HFFc6 (cell line): ENCODE results near the gene ACSS1. TPM values are rescaled to one million over a fixed set of nuclear protein-coding genes. Genes with fewer than 3 reads are reported as not detected.

ENCODE experiments used
- DNase-seq: peaks from one replicate; pipeline ENCODE4 v3.0.0-alpha.2; 2018
- H3K27ac Mint-ChIP-seq: 2 replicates; pipeline ENCODE4 v1.8.0; 2020; ENCODE audit warnings: mild to moderate bottlenecking, mixed read lengths
- H3K27me3 Mint-ChIP-seq: 2 replicates; pipeline ENCODE4 v1.8.0; 2021; ENCODE audit warnings: mild to moderate bottlenecking, moderate library complexity, mixed read lengths; ENCODE audit not compliant: insufficient read depth
- H3K36me3 Mint-ChIP-seq: 2 replicates; pipeline ENCODE4 v1.8.0; 2021; ENCODE audit warnings: low read depth, mixed read lengths
- H3K4me1 Mint-ChIP-seq: 2 replicates; pipeline ENCODE4 v1.8.0; 2020; ENCODE audit warnings: low read depth, mixed read lengths
- H3K4me3 Mint-ChIP-seq: 2 replicates; pipeline ENCODE4 v1.8.0; 2020; ENCODE audit warnings: mild to moderate bottlenecking, moderate library complexity, mixed read lengths
- H3K9me3 Mint-ChIP-seq: 2 replicates; pipeline ENCODE4 v1.8.0; 2020; ENCODE audit warnings: mild to moderate bottlenecking, mixed read lengths
- total RNA-seq, 6 experiments: library from RNA; stranded (reverse); fragmentation: NEBNext Ultra II Directional; extraction: Animal tissue kit (Norgen Biotek cat#: 25700); gene quantifications; 2 replicates in 1 of 6; 3 replicates in 5 of 6; pipeline ENCODE4 v1.2.3, GENCODE V29; 2021
- TF ChIP-seq, protein P1 (sequence below): fragments of 200-600 bp; sonication (generic); IDR thresholded peaks from 2 replicates; pipeline ENCODE4 v1.5.0; 2021; ENCODE audit warnings: antibody characterized with exemption, mild to moderate bottlenecking

ACSS1 gene
- total RNA-seq, 6 experiments from 2014 or later = 0.80 to 1.4 (median 1.2) TPM

DNA sequence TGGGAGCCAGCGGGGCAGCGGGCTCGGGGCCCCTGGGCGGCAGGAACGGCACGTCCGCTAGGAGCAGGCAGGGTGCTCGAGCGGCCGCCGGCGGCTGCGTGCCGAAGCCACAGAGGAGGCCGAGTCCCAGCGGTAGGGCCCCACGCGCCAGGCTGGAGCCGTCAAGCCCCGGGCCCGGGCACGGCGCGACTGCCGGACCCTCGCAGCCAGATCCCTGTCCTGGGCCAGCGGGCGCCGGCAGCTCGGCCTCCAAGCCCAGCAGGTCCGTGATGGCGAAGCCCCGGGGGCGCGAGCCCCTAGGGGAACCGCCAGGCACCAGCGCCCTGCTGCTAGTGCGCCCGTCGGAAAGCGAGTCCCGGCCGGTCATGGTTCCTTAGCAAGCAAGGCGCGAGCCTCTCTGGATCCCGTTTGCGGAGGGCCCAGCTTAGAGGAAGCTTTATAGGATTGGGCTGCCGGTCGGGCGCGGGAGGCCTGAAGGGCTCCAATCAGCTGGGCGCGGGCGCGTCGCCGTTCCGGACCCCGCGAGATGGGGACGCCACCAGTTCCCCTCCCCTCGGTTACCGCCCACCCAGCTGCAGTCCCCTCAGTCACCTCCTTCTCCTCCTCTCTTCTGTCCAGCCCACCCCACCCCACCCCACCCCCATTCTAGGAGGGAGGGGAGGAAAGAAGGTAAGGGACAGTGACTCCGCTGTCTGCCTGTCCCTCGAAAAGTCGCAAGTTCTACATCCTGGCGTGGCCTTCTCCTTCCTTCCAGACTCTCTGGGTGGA, 24.0 kb upstream of the ACSS1 start, which contains the start of gene VSX1:
Gene VSX1 (minus strand): TSS at position 412 of the 768 bp plus-strand sequence. CDS start 45 bp downstream, at position 367.
- Mint-ChIP-seq H3K4me1 (peaks cover 8% of the 10 kb centered on the region), H3K27me3 (peaks cover 64% of the 10 kb centered on the region), H3K36me3 (no peaks in the 10 kb centered on the region), H3K9me3 (no peaks in the 10 kb centered on the region; the same call in 1 of the 2 replicates), H3K27ac (no peak within 1 kb of the TSS), H3K4me3 (no peak within 1 kb of the TSS)
- no peak for DNase-seq
- TF ChIP-seq, protein P1, sequence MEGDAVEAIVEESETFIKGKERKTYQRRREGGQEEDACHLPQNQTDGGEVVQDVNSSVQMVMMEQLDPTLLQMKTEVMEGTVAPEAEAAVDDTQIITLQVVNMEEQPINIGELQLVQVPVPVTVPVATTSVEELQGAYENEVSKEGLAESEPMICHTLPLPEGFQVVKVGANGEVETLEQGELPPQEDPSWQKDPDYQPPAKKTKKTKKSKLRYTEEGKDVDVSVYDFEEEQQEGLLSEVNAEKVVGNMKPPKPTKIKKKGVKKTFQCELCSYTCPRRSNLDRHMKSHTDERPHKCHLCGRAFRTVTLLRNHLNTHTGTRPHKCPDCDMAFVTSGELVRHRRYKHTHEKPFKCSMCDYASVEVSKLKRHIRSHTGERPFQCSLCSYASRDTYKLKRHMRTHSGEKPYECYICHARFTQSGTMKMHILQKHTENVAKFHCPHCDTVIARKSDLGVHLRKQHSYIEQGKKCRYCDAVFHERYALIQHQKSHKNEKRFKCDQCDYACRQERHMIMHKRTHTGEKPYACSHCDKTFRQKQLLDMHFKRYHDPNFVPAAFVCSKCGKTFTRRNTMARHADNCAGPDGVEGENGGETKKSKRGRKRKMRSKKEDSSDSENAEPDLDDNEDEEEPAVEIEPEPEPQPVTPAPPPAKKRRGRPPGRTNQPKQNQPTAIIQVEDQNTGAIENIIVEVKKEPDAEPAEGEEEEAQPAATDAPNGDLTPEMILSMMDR = no peak

DNA sequence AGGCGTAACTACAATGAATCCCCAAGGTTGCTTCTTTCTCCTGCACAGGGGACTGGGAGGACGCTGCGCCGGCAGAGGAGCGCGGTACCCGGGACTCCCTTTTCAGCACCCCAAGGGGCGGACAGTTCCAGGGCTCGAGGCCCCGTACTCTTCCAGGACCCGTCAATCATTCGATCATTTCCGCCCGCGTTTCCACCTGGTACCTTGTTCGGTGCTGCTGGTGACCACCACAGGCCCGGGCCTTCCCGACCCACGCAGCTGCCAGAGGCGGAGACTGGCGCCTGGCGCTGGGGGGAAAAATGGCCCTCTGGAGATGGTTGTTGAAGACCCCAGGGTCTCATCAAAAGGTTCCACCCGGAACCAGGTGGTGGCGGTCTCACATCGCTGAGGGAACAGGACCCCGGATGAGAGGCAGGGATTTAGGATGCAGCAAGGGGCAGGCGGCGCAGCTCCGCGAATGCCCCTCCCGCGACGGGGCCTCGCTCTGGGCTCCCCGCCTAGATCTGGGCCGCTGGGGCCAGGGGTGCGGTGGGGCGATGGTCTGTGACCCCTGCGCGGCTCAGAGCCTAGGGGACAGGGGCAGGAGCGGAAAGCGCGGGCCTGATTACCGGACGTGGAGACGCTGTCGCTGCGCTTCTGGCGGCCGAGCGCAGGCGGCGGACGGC, 23.3 kb upstream of the ACSS1 start:
- TF ChIP-seq, protein P1 = no peak
- no peaks in the 10 kb centered on the region for H3K36me3 Mint-ChIP-seq
- H3K27me3 Mint-ChIP-seq = peaks cover 59% of the 10 kb centered on the region
- no peak for DNase-seq
- no peaks in the 10 kb centered on the region; the same call in 1 of the 2 replicates for H3K9me3 Mint-ChIP-seq
- no peak overlapping the region for H3K27ac Mint-ChIP-seq
- no peak overlapping the region for H3K4me3 Mint-ChIP-seq
- peaks cover 13% of the 10 kb centered on the region for H3K4me1 Mint-ChIP-seq

DNA sequence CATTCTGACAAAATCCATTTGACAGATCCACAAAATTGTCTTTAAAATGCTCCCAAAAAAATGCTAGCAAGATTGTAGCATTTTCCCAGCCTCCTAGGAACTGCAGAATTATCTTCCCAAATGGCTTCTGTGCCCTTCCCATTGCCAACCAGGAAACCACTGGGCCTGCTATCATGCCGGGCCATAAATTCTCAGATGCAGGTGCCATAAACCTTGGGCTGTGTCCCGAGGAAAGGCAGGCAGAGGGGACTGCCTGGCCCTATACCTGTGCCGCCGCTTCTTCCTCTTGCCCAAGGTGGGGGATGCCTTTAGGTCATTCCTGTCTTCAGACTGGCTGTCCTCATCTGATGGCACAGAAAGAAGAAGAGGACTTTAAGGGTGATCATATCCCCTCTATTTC, 21.2 kb upstream of the ACSS1 start:
- peaks cover 49% of the 10 kb centered on the region for H3K27me3 Mint-ChIP-seq
- no peak overlapping the region for H3K27ac Mint-ChIP-seq
- H3K4me1 Mint-ChIP-seq = peaks cover 13% of the 10 kb centered on the region
- no peak overlapping the region for H3K4me3 Mint-ChIP-seq
- TF ChIP-seq, protein P1 = no peak
- H3K9me3 Mint-ChIP-seq = no peaks in the 10 kb centered on the region; the same call in 1 of the 2 replicates
- no peak for DNase-seq
- H3K36me3 Mint-ChIP-seq = no peaks in the 10 kb centered on the region

DNA sequence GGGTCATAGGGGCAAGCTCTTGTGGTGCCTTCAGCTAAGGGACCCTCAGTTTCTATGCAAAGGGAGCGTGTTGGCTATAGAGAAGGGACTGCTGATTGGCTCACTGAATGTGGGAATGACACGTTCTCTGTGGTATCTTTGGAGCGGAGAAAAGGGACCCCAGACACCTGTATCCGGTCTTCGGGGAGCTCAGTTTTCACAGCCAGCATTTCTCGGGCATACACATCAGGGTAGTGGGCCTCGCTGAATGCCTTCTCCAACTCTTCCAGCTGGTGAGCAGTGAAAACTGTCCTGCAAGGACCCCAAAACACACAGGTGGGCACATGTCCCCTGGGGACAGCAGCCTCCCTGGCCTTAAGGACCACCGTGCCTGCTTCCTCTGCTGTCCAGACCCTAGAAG, 20.7 kb upstream of the ACSS1 start:
- no peak for DNase-seq
- H3K27me3 Mint-ChIP-seq = peaks cover 44% of the 10 kb centered on the region
- H3K27ac Mint-ChIP-seq = no peak overlapping the region
- no peak overlapping the region for H3K4me3 Mint-ChIP-seq
- no peaks in the 10 kb centered on the region for H3K36me3 Mint-ChIP-seq
- H3K9me3 Mint-ChIP-seq = no peaks in the 10 kb centered on the region; the same call in 1 of the 2 replicates
- peaks cover 11% of the 10 kb centered on the region for H3K4me1 Mint-ChIP-seq
- TF ChIP-seq, protein P1 = no peak

DNA sequence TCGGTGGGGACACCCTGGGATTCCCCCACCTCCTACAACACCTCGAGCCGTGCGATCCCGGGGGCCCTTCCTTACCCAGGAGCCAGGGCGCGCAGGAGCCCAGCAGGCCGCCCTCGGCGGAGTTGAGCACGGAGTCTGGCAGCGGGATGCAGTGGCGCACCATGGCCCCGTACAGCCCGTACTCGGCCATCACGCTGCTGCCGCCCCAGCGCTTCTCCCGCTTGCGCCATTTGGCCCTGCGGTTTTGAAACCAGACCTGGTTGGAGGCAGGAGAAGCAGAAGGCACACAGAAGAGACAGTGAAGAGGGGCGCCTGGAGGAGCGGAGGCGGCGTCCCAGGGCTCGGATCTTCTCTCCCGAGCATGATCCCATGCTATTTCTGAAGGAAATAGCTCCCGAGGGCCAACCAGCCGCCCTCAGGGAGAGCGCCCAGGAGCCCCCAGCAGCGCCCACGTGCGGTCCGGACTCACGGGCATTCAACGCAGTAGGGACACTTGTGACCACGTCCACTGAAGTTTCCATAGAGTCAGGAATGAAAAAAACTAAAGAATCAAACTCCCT, 19.8 kb upstream of the ACSS1 start:
- DNase-seq = no peak
- H3K27me3 Mint-ChIP-seq = peaks cover 43% of the 10 kb centered on the region
- H3K9me3 Mint-ChIP-seq = no peaks in the 10 kb centered on the region; the same call in 1 of the 2 replicates
- peaks cover 7% of the 10 kb centered on the region for H3K4me1 Mint-ChIP-seq
- H3K4me3 Mint-ChIP-seq = peak overlapping the region; percentile 34; the same call in 1 of the 2 replicates
- TF ChIP-seq, protein P1 = no peak
- no peaks in the 10 kb centered on the region for H3K36me3 Mint-ChIP-seq
- H3K27ac Mint-ChIP-seq = no peak overlapping the region
